Keratinocyte (primary cell): ENCODE measurements around the gene CETN1.

Source experiments
- CTCF ChIP-seq, 3 experiments: IDR thresholded peaks in 1 of 3; conservative IDR thresholded peaks in 1 of 3; optimal IDR thresholded peaks in 1 of 3; 2 replicates in 2 of 3; 3 replicates in 1 of 3; pipeline versions ENCODE3 to v1.5.1; 2011; ENCODE audit warnings: low read length in 3 of 3, mild to moderate bottlenecking in 3 of 3, moderate library complexity in 2 of 3, control low read depth in 1 of 3, inconsistent platforms in 1 of 3; ENCODE audit not compliant: insufficient read depth in 2 of 3; ENCODE audit errors: extremely low read depth in 1 of 3
- EZH2 ChIP-seq: IDR thresholded peaks from one replicate; pipeline ENCODE4 v1.6.1; 2012; ENCODE audit warnings: inconsistent platforms, mild to moderate bottlenecking, low read length, moderate library complexity

- TF ChIP-seq CTCF (optimal IDR thresholded peaks at IDR 0.05 in 1 of 3, IDR thresholded peaks at IDR 0.05 in 1 of 3, conservative IDR thresholded peaks at IDR 0.05 in 1 of 3; ENCODE audit: extremely low read depth in 1 of 3, insufficient read depth in 2 of 3, low read length in 3 of 3) (no peak), EZH2 (no peak)
These were observed 7.9 kb upstream of the CETN1 start for GRCh38 chr18:572091-572830.
